DND-41 (cell line): ENCODE data around the gene ADRA1B.
"Not testable (repeated sequence)": the region's sequence is repeated elsewhere in the genome, so short reads cannot be mapped to it uniquely, and the experiment has no call there.

Source experiments
- ATAC-seq: fragments of 200-7000 bp; cut with Tn5 transposase; 3 replicates; pipeline ENCODE4 v1.9.1; 2021; ENCODE audit warnings: low read depth; ENCODE audit not compliant: insufficient read depth
- DNase-seq: peaks from one replicate; pipeline ENCODE4 v3.0.0-alpha.2; 2020
- H2AFZ ChIP-seq: 2 replicates; pipeline ENCODE4 v1.6.0; 2012; ENCODE audit warnings: low read depth, low read length
- H3K27ac ChIP-seq: 2 replicates; pipeline ENCODE4 v1.5.1; 2012; ENCODE audit warnings: low read length, inconsistent platforms
- H3K27me3 ChIP-seq: fragments of 200-600 bp; sonication (generic); 2 replicates; pipeline ENCODE4 v1.6.0; 2012; ENCODE audit warnings: low read length, mild to moderate bottlenecking, inconsistent platforms; ENCODE audit not compliant: insufficient read depth, poor library complexity
- H3K36me3 ChIP-seq: 2 replicates; pipeline ENCODE4 v1.5.1; 2012; ENCODE audit warnings: low read length, inconsistent platforms; ENCODE audit not compliant: insufficient read depth
- H3K4me1 ChIP-seq: 2 replicates; pipeline ENCODE4 v1.5.1; 2012; ENCODE audit warnings: mild to moderate bottlenecking, low read length; ENCODE audit not compliant: insufficient read depth
- H3K4me2 ChIP-seq: 2 replicates; pipeline ENCODE4 v1.6.0; 2012; ENCODE audit warnings: mild to moderate bottlenecking, moderate library complexity, low read length, inconsistent platforms; ENCODE audit not compliant: insufficient read depth
- H3K4me3 ChIP-seq, 2 experiments: fragments of 200-600 bp in 1 of 2; shearing (Covaris generic) in 1 of 2; 2 replicates each; pipeline ENCODE4 v1.5.1; 2012 to 2016; ENCODE audit warnings: inconsistent platforms in 2 of 2, low read length in 2 of 2, mild to moderate bottlenecking in 2 of 2, low read depth in 1 of 2, moderate library complexity in 1 of 2
- H3K79me2 ChIP-seq: 2 replicates; pipeline ENCODE4 v1.6.0; 2012; ENCODE audit warnings: low read length, inconsistent platforms; ENCODE audit not compliant: insufficient read depth
- H3K9ac ChIP-seq: 2 replicates; pipeline ENCODE4 v1.6.0; 2012; ENCODE audit warnings: low read depth, mild to moderate bottlenecking, inconsistent platforms, low read length, moderate library complexity
- H3K9me3 ChIP-seq: 2 replicates; pipeline ENCODE4 v1.5.1; 2012; ENCODE audit warnings: low read length, moderate library complexity, mild to moderate bottlenecking, inconsistent platforms; ENCODE audit not compliant: insufficient read depth, severe bottlenecking
- H4K20me1 ChIP-seq: 2 replicates; pipeline ENCODE4 v1.6.0; 2012; ENCODE audit warnings: low read length; ENCODE audit not compliant: insufficient read depth
- EZH2 ChIP-seq: IDR thresholded peaks from 3 replicates; pipeline ENCODE4 v1.6.1; 2012; ENCODE audit warnings: borderline replicate concordance, low read depth, mild to moderate bottlenecking, moderate library complexity, low read length, inconsistent platforms; ENCODE audit not compliant: severe bottlenecking
- TF ChIP-seq, protein P1 (sequence below): IDR thresholded peaks from 2 replicates; pipeline ENCODE4 v1.5.1; 2012; ENCODE audit warnings: borderline replicate concordance, low read length, moderate library complexity, mild to moderate bottlenecking; ENCODE audit not compliant: poor library complexity, severe bottlenecking; ENCODE audit errors: extremely low read depth

ADRA1B gene

DNA sequence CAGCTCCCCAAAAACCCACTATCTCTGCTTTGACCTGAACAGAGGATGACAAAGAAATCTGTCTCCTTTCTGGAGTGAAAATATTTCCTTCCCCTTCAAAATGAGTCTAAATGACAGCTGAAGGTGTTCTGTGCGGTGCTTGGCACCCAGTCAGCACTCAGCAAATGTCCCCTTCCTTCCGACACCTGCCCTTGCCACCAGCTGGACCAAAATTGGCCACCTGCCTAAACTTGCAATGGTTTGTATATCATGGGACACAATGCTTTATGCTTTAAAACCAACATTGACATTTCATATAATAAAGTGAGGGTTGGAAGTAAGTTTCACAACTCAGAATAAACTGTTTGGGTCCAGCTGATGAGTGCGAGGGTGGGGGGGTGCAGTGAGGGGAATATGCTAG, 85.2 kb downstream of the ADRA1B start:
- H3K9ac ChIP-seq, result no peak overlapping the region
- no peaks in the 10 kb centered on the region for H4K20me1 ChIP-seq
- H3K4me3 ChIP-seq, result no peak overlapping the region
- no peaks in the 10 kb centered on the region for H3K79me2 ChIP-seq
- no peaks in the 10 kb centered on the region for H3K4me1 ChIP-seq
- no peak for DNase-seq
- no peak overlapping the region for H2AFZ ChIP-seq
- H3K27ac ChIP-seq, result no peak overlapping the region
- H3K4me2 ChIP-seq, result no peak overlapping the region
- H3K27me3 ChIP-seq, result no peaks in the 10 kb centered on the region
- no peaks in the 10 kb centered on the region for H3K36me3 ChIP-seq
- no peaks in the 10 kb centered on the region for H3K9me3 ChIP-seq
- no peak for ATAC-seq
- TF ChIP-seq EZH2, result no peak
- TF ChIP-seq, protein P1, sequence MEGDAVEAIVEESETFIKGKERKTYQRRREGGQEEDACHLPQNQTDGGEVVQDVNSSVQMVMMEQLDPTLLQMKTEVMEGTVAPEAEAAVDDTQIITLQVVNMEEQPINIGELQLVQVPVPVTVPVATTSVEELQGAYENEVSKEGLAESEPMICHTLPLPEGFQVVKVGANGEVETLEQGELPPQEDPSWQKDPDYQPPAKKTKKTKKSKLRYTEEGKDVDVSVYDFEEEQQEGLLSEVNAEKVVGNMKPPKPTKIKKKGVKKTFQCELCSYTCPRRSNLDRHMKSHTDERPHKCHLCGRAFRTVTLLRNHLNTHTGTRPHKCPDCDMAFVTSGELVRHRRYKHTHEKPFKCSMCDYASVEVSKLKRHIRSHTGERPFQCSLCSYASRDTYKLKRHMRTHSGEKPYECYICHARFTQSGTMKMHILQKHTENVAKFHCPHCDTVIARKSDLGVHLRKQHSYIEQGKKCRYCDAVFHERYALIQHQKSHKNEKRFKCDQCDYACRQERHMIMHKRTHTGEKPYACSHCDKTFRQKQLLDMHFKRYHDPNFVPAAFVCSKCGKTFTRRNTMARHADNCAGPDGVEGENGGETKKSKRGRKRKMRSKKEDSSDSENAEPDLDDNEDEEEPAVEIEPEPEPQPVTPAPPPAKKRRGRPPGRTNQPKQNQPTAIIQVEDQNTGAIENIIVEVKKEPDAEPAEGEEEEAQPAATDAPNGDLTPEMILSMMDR, result no peak

DNA sequence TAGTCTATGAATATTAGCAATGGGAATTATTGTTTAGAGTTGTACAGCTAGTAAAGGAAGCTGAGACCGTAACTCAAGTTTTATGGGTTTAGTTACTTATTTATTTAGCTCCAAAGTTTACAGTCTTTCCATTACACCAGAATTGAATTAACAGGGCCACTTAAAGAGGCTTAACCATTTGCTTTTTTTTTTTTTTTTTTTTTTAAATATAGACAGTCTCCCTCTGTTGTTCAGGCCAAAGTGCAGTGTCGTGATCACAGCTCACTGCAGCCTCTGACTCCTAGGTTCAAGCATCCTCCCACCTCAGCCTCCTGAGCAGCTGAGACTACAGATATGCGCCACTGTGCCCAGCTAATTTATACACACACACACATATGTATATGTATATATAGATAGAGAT, 91.2 kb downstream of the ADRA1B start:
- no peak overlapping the region for H3K4me3 ChIP-seq
- no peak for TF ChIP-seq EZH2
- TF ChIP-seq, protein P1, result no peak
- no peak overlapping the region for H3K9ac ChIP-seq
- H3K4me2 ChIP-seq, result no peak overlapping the region
- H4K20me1 ChIP-seq, result peaks cover 7% of the 10 kb centered on the region; the same call in 1 of the 2 replicates
- H2AFZ ChIP-seq, result no peak overlapping the region
- no peaks in the 10 kb centered on the region for H3K9me3 ChIP-seq
- peaks cover 29% of the 10 kb centered on the region for H3K4me1 ChIP-seq
- H3K36me3 ChIP-seq, result peaks cover 24% of the 10 kb centered on the region
- no peak overlapping the region for H3K27ac ChIP-seq
- no peaks in the 10 kb centered on the region for H3K27me3 ChIP-seq
- ATAC-seq, result no peak
- DNase-seq, result no peak
- peaks cover 35% of the 10 kb centered on the region for H3K79me2 ChIP-seq

DNA sequence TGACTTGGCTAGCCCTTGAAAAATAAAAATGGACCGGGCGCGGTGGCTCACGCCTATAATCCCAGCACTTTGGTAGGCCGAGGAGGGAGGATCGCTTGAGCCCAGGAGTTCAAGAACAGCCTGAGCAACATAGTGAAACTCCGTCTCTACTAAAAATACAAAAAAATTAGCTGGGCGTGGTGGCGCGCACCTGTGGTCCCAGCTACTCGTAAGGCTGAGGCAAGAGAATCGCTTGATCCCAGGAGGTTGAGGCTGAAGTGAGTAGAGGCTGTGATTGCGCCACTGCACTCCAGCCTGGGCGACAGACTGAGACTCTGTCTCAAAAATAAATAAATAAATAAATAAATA, 92.2 kb downstream of the ADRA1B start:
- Histone ChIP-seq H3K4me1 (peaks cover 29% of the 10 kb centered on the region), H3K27ac (peak overlapping the region; percentile 35; the same call in 1 of the 2 replicates), H3K4me3 (peak overlapping the region in 1 of 2 experiments; percentile 75; a peak in 2 of 4 replicates), H3K4me2 (peak overlapping the region; percentile 96), H3K79me2 (peaks cover 39% of the 10 kb centered on the region), H2AFZ (peak overlapping the region; percentile 86), H3K9ac (peak overlapping the region; percentile 18; the same call in 1 of the 2 replicates), H3K36me3 (peaks cover 28% of the 10 kb centered on the region)
- not testable (repeated sequence) for H3K27me3 ChIP-seq, H4K20me1 ChIP-seq, DNase-seq, H3K9me3 ChIP-seq
- peak; percentile 27 for ATAC-seq

DNA sequence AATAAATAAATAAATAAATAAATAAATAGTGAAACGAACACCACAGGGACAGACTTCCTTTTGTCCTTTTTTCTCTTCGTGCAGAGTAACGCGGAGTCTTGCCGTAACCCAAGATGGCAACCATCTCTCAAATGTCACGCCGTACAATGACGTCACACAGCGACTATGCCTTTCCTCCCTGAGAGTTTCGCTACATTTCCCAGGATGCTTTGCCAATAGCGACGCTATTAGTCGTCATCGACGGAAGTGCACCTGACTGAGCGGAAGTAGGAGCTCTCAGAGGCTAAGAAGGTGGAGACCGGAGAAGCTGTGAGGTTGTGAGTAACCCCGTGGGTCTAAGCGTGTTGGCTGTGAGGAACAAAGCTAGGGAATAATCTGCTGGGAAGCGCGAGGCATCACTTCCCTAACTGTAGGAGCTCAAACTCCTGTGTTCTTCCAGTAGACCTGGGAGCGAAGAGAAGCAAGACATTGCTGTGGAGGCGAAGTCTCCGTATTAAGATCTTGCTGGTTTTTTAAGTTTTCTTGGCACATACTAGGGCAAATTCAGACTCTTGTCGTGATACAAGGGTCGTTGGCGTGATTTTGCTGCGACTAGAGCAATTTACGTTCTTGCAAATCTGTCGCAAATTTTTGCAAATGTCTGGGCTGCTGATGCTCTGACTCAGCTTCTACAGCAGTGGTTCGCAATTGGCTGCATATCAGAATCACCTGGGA, 92.8 kb downstream of the ADRA1B start, which contains the start of gene TTC1:
TSS of gene TTC1 (plus strand) at position 263 of the 714 bp plus-strand sequence. CDS start 1,390 bp downstream, outside the sequence.
- Histone ChIP-seq H3K27me3 (no peaks in the 10 kb centered on the region), H3K9ac (peak within 1 kb of the TSS; percentile 80), H3K36me3 (peaks cover 28% of the 10 kb centered on the region), H2AFZ (peak within 1 kb of the TSS; percentile 93), H3K9me3 (no peaks in the 10 kb centered on the region), H3K4me3 (peak within 1 kb of the TSS; percentile 75 to 93), H3K4me1 (peaks cover 29% of the 10 kb centered on the region), H3K79me2 (peaks cover 44% of the 10 kb centered on the region), H3K27ac (peak within 1 kb of the TSS; percentile 91), H3K4me2 (peak within 1 kb of the TSS; percentile 96), H4K20me1 (peaks cover 7% of the 10 kb centered on the region; the same call in 1 of the 2 replicates)
- TF ChIP-seq, protein P1, result no peak
- no peak for TF ChIP-seq EZH2
- DNase-seq, result peak; percentile 94
- ATAC-seq, result peak; percentile 99
